AG04449 (cell line): ENCODE data around the gene CDR2.

ENCODE experiments used
- CTCF ChIA-PET: fragments of 350-600 bp; formaldehyde crosslinking; extraction: SDS; loops from one replicate; lab custom pipeline; 2021; ENCODE audit warnings: antibody characterized with exemption; lab: Yijun Ruan, JAX
- POLR2A ChIA-PET: fragments of 400-600, 350-600 bp; formaldehyde crosslinking; extraction: SDS; loops from one replicate; lab custom pipeline; 2020; ENCODE audit warnings: antibody characterized with exemption, inconsistent platforms; lab: Yijun Ruan, JAX
- DNase-seq: peaks from one replicate; pipeline ENCODE4 v3.0.0-alpha.2; 2010; ENCODE audit warnings: low read depth, low spot score
- H3K4me3 ChIP-seq: 2 replicates; pipeline ENCODE4 v1.5.1; 2011; ENCODE audit warnings: low read depth, mild to moderate bottlenecking, control low read depth, low read length
- TF ChIP-seq, protein P1 (sequence below): IDR thresholded peaks from one replicate; pipeline ENCODE4 v1.5.1; 2011; ENCODE audit warnings: mild to moderate bottlenecking, moderate library complexity, low read length, control low read depth, inconsistent platforms; ENCODE audit not compliant: insufficient read depth; ENCODE audit errors: missing control alignments

CDR2 gene

DNA sequence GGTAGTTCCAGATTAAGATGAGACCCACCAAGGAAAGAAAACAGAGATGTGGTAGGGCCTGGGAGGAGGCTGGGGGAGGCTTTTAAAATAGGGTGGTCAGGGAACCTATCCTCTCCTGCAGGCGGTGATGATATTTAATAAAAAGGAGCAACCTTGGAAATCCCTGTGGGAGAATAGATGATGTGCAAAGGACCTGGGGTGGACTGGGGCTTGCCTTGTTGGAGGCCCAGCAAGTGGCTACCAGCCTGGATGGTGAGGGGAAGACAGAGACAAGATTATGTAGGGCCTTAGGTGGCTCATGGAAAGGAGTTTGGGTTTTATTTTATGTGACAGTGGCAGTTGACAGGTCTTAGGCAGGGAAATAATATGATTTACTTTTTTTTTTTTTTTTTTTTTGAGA is 75.4 kb downstream of the CDR2 start:
- no peak overlapping the region for H3K4me3 ChIP-seq
- TF ChIP-seq, protein P1, sequence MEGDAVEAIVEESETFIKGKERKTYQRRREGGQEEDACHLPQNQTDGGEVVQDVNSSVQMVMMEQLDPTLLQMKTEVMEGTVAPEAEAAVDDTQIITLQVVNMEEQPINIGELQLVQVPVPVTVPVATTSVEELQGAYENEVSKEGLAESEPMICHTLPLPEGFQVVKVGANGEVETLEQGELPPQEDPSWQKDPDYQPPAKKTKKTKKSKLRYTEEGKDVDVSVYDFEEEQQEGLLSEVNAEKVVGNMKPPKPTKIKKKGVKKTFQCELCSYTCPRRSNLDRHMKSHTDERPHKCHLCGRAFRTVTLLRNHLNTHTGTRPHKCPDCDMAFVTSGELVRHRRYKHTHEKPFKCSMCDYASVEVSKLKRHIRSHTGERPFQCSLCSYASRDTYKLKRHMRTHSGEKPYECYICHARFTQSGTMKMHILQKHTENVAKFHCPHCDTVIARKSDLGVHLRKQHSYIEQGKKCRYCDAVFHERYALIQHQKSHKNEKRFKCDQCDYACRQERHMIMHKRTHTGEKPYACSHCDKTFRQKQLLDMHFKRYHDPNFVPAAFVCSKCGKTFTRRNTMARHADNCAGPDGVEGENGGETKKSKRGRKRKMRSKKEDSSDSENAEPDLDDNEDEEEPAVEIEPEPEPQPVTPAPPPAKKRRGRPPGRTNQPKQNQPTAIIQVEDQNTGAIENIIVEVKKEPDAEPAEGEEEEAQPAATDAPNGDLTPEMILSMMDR: no peak
- DNase-seq: no peak
- POLR2A ChIA-PET: interaction anchor here (1.6 kb wide), 1 partner anchor 100 kb away, joined by 4 read pairs; no protein-coding TSS in a partner anchor
- CTCF ChIA-PET: interaction anchor here (1.3 to 11.3 kb wide), 6 partner anchors 12 to 288 kb away, joined by 3 to 200 read pairs (median 10); partner anchors contain the start of gene EEF2K

DNA sequence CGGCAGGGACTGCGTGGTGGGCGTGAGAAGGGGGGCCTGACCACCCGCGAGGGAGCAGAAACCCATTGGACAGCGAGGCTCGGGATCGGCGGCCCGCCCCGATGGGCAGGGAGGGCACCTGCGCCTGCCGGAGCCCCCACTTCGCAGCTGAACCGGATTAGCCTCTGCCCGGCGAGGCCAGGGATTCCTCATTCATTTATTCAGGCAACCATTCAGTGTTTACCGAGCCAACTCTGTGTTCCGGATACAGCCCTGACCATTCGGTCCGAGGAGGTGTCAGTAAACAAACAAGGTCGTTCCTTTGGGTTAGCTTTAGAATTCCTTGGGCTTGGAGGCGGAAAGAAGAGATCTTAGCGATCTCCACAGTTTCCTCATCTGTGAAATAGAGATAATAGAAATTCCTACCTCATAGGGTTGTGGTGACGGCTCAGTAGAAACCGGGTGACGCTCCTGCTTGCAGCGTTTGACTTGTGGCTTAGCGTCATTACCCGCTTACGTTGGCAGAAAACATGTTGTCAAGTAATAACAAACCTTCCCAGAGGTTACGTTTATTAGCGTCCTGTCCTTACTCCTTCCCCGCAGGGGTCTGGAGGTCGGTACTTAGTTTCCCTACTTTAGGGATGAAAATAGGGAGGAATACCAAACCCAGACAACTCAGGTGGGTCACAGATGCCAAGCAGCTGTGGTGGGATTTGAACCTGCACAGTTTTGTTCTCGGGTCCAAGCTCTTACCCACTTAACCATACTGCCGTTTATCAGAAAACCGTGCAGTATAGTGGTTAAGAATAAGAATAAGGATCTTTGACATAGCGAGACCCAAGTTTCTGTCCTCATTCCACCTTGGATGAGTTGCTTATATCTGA is 76.3 kb downstream of the CDR2 start:
- peak overlapping the region; percentile 88 for H3K4me3 ChIP-seq
- POLR2A ChIA-PET: interaction anchor here (1.6 kb wide), 1 partner anchor 99 kb away, joined by 4 read pairs; no protein-coding TSS in a partner anchor
- TF ChIP-seq, protein P1: no peak
- DNase-seq: peak; percentile 92
- CTCF ChIA-PET: interaction anchor here (0.7 to 11.3 kb wide), 6 partner anchors 10 to 109 kb away, joined by 3 to 200 read pairs (median 8); partner anchors contain the start of gene EEF2K

DNA sequence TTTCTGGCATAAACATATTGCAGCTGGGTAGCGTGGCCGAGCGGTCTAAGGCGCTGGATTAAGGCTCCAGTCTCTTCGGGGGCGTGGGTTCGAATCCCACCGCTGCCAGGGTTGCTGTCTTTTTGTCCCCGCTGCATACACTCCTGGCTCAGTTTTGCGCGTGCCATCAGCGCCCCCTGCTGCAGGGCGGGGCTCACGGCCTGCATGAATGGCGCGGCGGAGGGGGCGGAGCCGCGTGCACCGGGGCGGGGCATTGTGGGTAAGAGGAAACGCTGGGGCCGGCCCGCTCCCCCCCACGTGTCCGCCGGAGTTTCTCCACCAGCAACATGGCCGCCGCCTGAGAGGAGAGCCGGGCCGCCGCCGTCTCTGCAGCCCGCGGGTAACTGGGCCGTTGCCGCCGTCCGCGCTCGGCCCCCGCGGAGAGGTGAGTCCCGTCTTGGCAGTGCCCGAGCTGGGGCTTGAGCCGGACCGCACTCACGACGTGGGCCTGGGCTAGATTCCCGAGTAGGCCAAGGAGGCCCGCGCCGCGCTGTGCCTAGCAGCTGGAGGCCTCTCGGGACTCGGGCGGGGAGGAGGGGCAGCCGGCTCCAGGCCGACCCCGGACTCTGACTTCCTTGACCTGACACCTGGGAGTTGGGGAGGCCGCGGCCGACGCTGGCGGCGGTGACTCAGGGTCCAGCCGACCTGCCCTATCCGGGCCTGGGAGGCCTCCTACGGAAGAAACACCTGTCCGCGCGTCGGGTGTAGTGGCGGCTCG is 77.1 kb downstream of the CDR2 start, which contains the start of gene POLR3E:
Gene POLR3E (plus strand): TSS at position 296 of the 757 bp plus-strand sequence. CDS start 5,560 bp downstream, outside the sequence.
- peak within 1 kb of the TSS; percentile 88 for H3K4me3 ChIP-seq
- TF ChIP-seq, protein P1: peak; percentile 96
- DNase-seq: peak; percentile 77
- ChIA-PET POLR2A (interaction anchor here (1.6 kb wide), 1 partner anchor 98 kb away, joined by 4 read pairs; no protein-coding TSS in a partner anchor), CTCF (interaction anchor here (0.6 to 11.3 kb wide), 8 partner anchors 15 to 108 kb away, joined by 3 to 200 read pairs (median 7); partner anchors contain the start of gene EEF2K)

DNA sequence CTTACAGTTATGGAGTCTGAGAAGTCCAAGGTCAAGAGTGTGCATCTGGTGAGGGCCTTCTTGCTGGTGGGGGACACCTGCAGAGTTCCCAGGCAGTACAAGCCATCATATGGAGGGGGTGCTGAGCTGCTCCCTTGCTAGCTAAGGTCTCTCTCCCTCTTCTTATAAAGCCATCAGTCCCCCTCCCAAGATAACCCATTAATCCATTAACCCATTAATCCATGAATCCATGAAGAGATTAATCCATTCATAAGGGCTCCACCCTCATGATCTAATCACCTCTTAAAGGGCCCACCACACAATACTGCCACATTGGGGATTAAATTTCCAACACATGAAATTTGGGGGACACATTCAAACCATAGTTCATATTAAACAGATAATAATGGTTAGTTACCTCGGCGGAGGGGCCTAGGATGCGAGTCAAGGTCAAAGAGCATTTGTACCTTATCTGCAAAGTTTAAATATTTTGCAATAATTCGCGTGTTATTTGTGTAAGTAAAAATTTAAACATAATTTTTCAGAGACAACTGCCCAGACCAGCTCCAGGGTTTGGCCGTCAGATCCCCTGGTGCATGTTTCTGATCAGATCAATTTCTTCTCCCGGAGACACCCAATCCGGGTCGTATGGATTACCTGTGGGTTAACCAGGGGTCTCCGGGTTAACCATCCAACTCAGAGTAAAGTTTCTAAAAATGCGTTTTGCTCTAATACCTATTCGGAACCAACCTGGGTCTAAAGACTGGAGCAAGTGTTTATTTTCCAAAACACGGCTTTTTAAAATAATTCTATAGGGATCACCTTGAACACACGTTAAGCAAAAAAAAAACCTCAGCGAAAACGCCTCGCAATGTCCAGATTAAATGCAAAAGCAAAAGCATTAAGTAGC is 78.0 kb downstream of the CDR2 start:
- H3K4me3 ChIP-seq: peak overlapping the region; percentile 74
- TF ChIP-seq, protein P1: no peak
- no peak for DNase-seq
- POLR2A ChIA-PET: no interaction called here
- CTCF ChIA-PET: interaction anchor here (0.6 to 11.3 kb wide), 7 partner anchors 14 to 107 kb away, joined by 3 to 200 read pairs (median 7); partner anchors contain the start of gene EEF2K
